Hepatocyte (in vitro differentiated cells): ENCODE results near the gene CACNA1B.

Experiments used
- EZH2 ChIP-seq: fragments of 200-600 bp; sonication (generic); IDR thresholded peaks from 2 replicates; pipeline ENCODE4 v1.6.1; 2016; ENCODE audit warnings: antibody characterized with exemption, mild to moderate bottlenecking, borderline replicate concordance
- EZH2phosphoT487 ChIP-seq: fragments of 200-600 bp; sonication (generic); IDR thresholded peaks from one replicate; pipeline ENCODE4 v1.6.1; 2018; ENCODE audit warnings: antibody characterized with exemption, mild to moderate bottlenecking, low read depth, moderate library complexity; ENCODE audit not compliant: unreplicated experiment, severe bottlenecking
- TF ChIP-seq, protein P1 (sequence below): fragments of 200-600 bp; sonication (generic); IDR thresholded peaks from 2 replicates; pipeline ENCODE4 v1.5.1; 2016; ENCODE audit warnings: antibody characterized with exemption, mild to moderate bottlenecking; ENCODE audit not compliant: poor library complexity

DNA sequence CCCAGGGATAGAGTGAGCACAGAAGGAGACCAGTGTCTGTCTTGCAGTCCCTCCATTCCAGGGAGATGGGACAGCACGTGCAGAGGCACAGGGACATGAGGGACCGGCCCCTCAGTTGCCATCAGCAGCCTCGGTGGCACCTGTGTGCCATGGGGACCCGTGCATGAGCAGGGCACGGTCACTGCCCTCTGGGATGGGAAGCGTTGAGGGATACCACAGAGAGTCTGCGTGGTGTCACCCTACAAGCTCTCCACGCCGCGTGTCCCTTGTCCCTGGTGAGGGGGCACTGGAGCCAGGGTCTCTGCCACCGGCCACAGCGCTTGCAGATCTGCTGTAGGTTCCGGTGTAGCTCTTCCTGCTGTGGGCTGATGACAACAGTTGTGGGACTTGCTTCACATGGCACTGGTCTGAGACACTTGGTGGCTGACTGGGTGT lies 108.1 kb downstream of the CACNA1B start:
- TF ChIP-seq EZH2phosphoT487: no peak
- TF ChIP-seq, protein P1, sequence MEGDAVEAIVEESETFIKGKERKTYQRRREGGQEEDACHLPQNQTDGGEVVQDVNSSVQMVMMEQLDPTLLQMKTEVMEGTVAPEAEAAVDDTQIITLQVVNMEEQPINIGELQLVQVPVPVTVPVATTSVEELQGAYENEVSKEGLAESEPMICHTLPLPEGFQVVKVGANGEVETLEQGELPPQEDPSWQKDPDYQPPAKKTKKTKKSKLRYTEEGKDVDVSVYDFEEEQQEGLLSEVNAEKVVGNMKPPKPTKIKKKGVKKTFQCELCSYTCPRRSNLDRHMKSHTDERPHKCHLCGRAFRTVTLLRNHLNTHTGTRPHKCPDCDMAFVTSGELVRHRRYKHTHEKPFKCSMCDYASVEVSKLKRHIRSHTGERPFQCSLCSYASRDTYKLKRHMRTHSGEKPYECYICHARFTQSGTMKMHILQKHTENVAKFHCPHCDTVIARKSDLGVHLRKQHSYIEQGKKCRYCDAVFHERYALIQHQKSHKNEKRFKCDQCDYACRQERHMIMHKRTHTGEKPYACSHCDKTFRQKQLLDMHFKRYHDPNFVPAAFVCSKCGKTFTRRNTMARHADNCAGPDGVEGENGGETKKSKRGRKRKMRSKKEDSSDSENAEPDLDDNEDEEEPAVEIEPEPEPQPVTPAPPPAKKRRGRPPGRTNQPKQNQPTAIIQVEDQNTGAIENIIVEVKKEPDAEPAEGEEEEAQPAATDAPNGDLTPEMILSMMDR: no peak
- no peak for TF ChIP-seq EZH2
